Dendritic cell treated with granulocyte-macrophage colony-stimulating factor and Interleukin-4, amounts not matched to agents 40 ng/mL and 50 ng/mL, for 4 days (primary cell): ENCODE results near the gene TOP1.

Experiments used
- H3K27ac Mint-ChIP-seq: one replicate; pipeline ENCODE4 v1.8.0; 2022; ENCODE audit warnings: mild to moderate bottlenecking, mixed read lengths
- H3K27me3 Mint-ChIP-seq: one replicate; pipeline ENCODE4 v1.8.0; 2022; ENCODE audit warnings: mild to moderate bottlenecking, mixed read lengths
- H3K36me3 Mint-ChIP-seq: one replicate; pipeline ENCODE4 v1.8.0; 2022; ENCODE audit warnings: low read depth, mixed read lengths
- H3K4me1 Mint-ChIP-seq: one replicate; pipeline ENCODE4 v1.8.0; 2022; ENCODE audit warnings: low read depth, mixed read lengths
- H3K4me3 Mint-ChIP-seq: one replicate; pipeline ENCODE4 v1.8.0; 2022; ENCODE audit warnings: mild to moderate bottlenecking, moderate library complexity, mixed read lengths
- H3K9me3 Mint-ChIP-seq: one replicate; pipeline ENCODE4 v1.8.0; 2022; ENCODE audit warnings: mixed read lengths
- intact Hi-C: fragments of 100-400 bp; cut with micrococcal nuclease; formaldehyde crosslinking; loops from one replicate; pipeline ENCODE4 v1.15.0; 2022

TOP1 gene

GRCh38 chr20:41171736-41172295, 143.2 kb downstream of the TOP1 start:
- Mint-ChIP-seq H3K9me3 (no peaks in the 10 kb centered on the region), H3K4me1 (no peaks in the 10 kb centered on the region), H3K27me3 (peaks cover 38% of the 10 kb centered on the region), H3K4me3 (no peak overlapping the region), H3K27ac (no peak overlapping the region), H3K36me3 (no peaks in the 10 kb centered on the region)
- intact Hi-C loops = no loop called here

- Mint-ChIP-seq H3K9me3 (no peaks in the 10 kb centered on the region), H3K4me1 (no peaks in the 10 kb centered on the region), H3K36me3 (no peaks in the 10 kb centered on the region), H3K4me3 (no peak overlapping the region), H3K27ac (no peak overlapping the region), H3K27me3 (peaks cover 32% of the 10 kb centered on the region)
- intact Hi-C loops = loop anchor here (1.0 kb wide), 2 partner anchors 60 to 168 kb away; partner anchors contain the start of gene LPIN3
These were observed 143.9 kb downstream of the TOP1 start for GRCh38 chr20:41172296-41173140.

- H3K9me3 Mint-ChIP-seq = no peaks in the 10 kb centered on the region
- H3K36me3 Mint-ChIP-seq = no peaks in the 10 kb centered on the region
- no peaks in the 10 kb centered on the region for H3K4me1 Mint-ChIP-seq
- peaks cover 30% of the 10 kb centered on the region for H3K27me3 Mint-ChIP-seq
- no peak overlapping the region for H3K27ac Mint-ChIP-seq
- H3K4me3 Mint-ChIP-seq = no peak overlapping the region
- intact Hi-C loops = loop anchor here (1.0 kb wide), 2 partner anchors 59 to 167 kb away; partner anchors contain the start of gene LPIN3
These were observed 144.6 kb downstream of the TOP1 start for GRCh38 chr20:41173161-41173721.

- no peaks in the 10 kb centered on the region for H3K4me1 Mint-ChIP-seq
- H3K27me3 Mint-ChIP-seq = peaks cover 28% of the 10 kb centered on the region
- intact Hi-C loops = loop anchor here (1.0 kb wide), 2 partner anchors 58 to 166 kb away; partner anchors contain the start of gene LPIN3
- H3K9me3 Mint-ChIP-seq = no peaks in the 10 kb centered on the region
- H3K4me3 Mint-ChIP-seq = no peak overlapping the region
- no peak overlapping the region for H3K27ac Mint-ChIP-seq
- H3K36me3 Mint-ChIP-seq = no peaks in the 10 kb centered on the region
These were observed 145.2 kb downstream of the TOP1 start for GRCh38 chr20:41173791-41174341.
